Stimulated activated CD4-positive, alpha-beta T cell treated with anti-CD3 and anti-CD28 coated beads, Interleukin-1b, Interleukin-23, amount 100 ng/mL, for 48 hours (primary cell): ENCODE results near the gene HSP90AA1.
A peak's percentile ranks its signal among the peaks of the same experiment; 100 is the strongest.
"Not testable (repeated sequence)": the region's sequence is repeated elsewhere in the genome, so short reads cannot be mapped to it uniquely, and the experiment has no call there.

Source experiments
- DNase-seq: peaks from one replicate; pipeline ENCODE4 v3.0.0-alpha.2; 2020

HSP90AA1 gene

GRCh38 chr14:102086972-102087761 is at the start of gene HSP90AA1:
HSP90AA1 (minus strand) TSS chr14:102087044; CDS start chr14:102086378, 666 bp downstream.
- peak; percentile 94 for DNase-seq

- not testable (repeated sequence) for DNase-seq
Observed at GRCh38 chr14:102135456-102135855, 48.6 kb upstream of the HSP90AA1 start.

GRCh38 chr14:102134719-102135118 is 47.9 kb upstream of the HSP90AA1 start:
- DNase-seq = not testable (repeated sequence)

GRCh38 chr14:102134021-102134420 is 47.2 kb upstream of the HSP90AA1 start:
- DNase-seq = not testable (repeated sequence)

GRCh38 chr14:102131741-102132140 is 44.9 kb upstream of the HSP90AA1 start:
- DNase-seq = no peak

- DNase-seq = no peak
Observed at GRCh38 chr14:102126807-102127455, 40.1 kb upstream of the HSP90AA1 start.

GRCh38 chr14:102125546-102125945 is 38.7 kb upstream of the HSP90AA1 start:
- DNase-seq = no peak

GRCh38 chr14:102124419-102124818 is 37.6 kb upstream of the HSP90AA1 start:
- no peak for DNase-seq

GRCh38 chr14:102121567-102121966 is 34.7 kb upstream of the HSP90AA1 start:
- DNase-seq = no peak

GRCh38 chr14:102120888-102121287 is 34.0 kb upstream of the HSP90AA1 start:
- DNase-seq = no peak

- DNase-seq = no peak
Observed at GRCh38 chr14:102117852-102118251, 31.0 kb upstream of the HSP90AA1 start.

GRCh38 chr14:102116361-102117180 is 29.7 kb upstream of the HSP90AA1 start:
- DNase-seq = no peak

- DNase-seq = no peak
Observed at GRCh38 chr14:102111101-102111500, 24.3 kb upstream of the HSP90AA1 start.

GRCh38 chr14:102109332-102109731 is 22.5 kb upstream of the HSP90AA1 start:
- DNase-seq = not testable (repeated sequence)

- DNase-seq = no peak
Observed at GRCh38 chr14:102105369-102105768, 18.5 kb upstream of the HSP90AA1 start.

GRCh38 chr14:102103062-102103695 is 16.3 kb upstream of the HSP90AA1 start:
- no peak for DNase-seq

- DNase-seq = no peak
Observed at GRCh38 chr14:102097441-102098135, 10.7 kb upstream of the HSP90AA1 start.

- DNase-seq = peak; percentile 51
Observed at GRCh38 chr14:102096569-102097188, 9.8 kb upstream of the HSP90AA1 start.

- no peak for DNase-seq
Observed at GRCh38 chr14:102095871-102096568, 9.2 kb upstream of the HSP90AA1 start.

- DNase-seq = no peak
Observed at GRCh38 chr14:102095231-102095870, 8.5 kb upstream of the HSP90AA1 start.

GRCh38 chr14:102094101-102094500 is 7.3 kb upstream of the HSP90AA1 start:
- DNase-seq = no peak
